GM23248 (cell line): Measurements from ENCODE around the gene USP25.

Experiments used
- EZH2 ChIP-seq: fragments of 200-600 bp; sonication (generic); IDR thresholded peaks from 2 replicates; pipeline ENCODE4 v1.6.1; 2018; ENCODE audit warnings: antibody characterized with exemption, mild to moderate bottlenecking; ENCODE audit not compliant: insufficient read depth, poor library complexity, severe bottlenecking
- EZH2phosphoT487 ChIP-seq: fragments of 200-600 bp; sonication (generic); IDR thresholded peaks from 2 replicates; pipeline ENCODE4 v1.6.1; 2018; ENCODE audit warnings: antibody characterized with exemption, moderate library complexity, mild to moderate bottlenecking, low read depth; ENCODE audit not compliant: insufficient read depth

GRCh38 chr21:15755125-15755524 is 25.3 kb downstream of the USP25 start:
- TF ChIP-seq EZH2, result no peak
- TF ChIP-seq EZH2phosphoT487, result no peak
